ENCODE data around the gene STIM2. TPM values are rescaled to one million over a fixed set of nuclear protein-coding genes. Genes with fewer than 3 reads are reported as not detected.

STIM2 gene
- total RNA-seq, 1 experiment from 2014 or later = 30.2 TPM

DNA sequence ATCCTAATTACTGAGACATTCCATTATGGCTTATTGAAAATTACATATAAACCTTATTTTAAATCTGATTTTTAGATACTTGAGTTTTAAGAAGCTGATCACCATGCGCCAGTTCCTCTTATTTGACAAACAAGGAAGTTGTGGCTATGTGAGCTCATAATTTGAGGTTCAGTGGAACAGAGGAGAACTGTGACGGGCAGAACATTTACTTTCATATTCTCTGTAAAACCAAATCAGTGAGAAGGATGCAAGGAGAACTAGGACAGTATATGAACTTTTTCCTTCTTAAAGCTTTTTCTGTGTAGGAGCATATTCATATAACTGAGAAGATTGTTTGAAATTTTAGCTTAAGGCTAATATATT is 25.3 kb downstream of the STIM2 start:
- Histone ChIP-seq H3K4me3 (no peak overlapping the region), H3K79me2 (ENCODE audit: low read depth) (no peaks in the 10 kb centered on the region), H3K27me3 (ENCODE audit: insufficient read depth, low read depth) (no peaks in the 10 kb centered on the region), H3K4me2 (no peak overlapping the region), H3K36me3 (ENCODE audit: low read depth) (no peaks in the 10 kb centered on the region), H3K9me2 (ENCODE audit: insufficient read depth) (no peaks in the 10 kb centered on the region), H3K9me3 (ENCODE audit: insufficient read depth, low read depth) (no peaks in the 10 kb centered on the region), H3F3A (ENCODE audit: insufficient read depth, low read depth) (no peaks in the 10 kb centered on the region), H2AFZ (no peak overlapping the region), H3K27ac (no peak overlapping the region), H4K20me1 (ENCODE audit: insufficient read depth) (no peaks in the 10 kb centered on the region), H3K4me1 (replicated peaks; ENCODE audit: insufficient read depth) (no peaks in the 10 kb centered on the region)
- intact Hi-C loops (cut with micrococcal nuclease; ENCODE audit: unreplicated experiment) = no loop called here
- no peak for DNase-seq
- BruUV-seq (replicated peaks) = no TSS peak
- POLR2A ChIA-PET (ENCODE audit: unreplicated experiment) = no interaction called here
- CTCF ChIA-PET = no interaction called here
- TF ChIP-seq, protein P1, sequence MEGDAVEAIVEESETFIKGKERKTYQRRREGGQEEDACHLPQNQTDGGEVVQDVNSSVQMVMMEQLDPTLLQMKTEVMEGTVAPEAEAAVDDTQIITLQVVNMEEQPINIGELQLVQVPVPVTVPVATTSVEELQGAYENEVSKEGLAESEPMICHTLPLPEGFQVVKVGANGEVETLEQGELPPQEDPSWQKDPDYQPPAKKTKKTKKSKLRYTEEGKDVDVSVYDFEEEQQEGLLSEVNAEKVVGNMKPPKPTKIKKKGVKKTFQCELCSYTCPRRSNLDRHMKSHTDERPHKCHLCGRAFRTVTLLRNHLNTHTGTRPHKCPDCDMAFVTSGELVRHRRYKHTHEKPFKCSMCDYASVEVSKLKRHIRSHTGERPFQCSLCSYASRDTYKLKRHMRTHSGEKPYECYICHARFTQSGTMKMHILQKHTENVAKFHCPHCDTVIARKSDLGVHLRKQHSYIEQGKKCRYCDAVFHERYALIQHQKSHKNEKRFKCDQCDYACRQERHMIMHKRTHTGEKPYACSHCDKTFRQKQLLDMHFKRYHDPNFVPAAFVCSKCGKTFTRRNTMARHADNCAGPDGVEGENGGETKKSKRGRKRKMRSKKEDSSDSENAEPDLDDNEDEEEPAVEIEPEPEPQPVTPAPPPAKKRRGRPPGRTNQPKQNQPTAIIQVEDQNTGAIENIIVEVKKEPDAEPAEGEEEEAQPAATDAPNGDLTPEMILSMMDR (conservative IDR thresholded peaks at IDR 0.05) = no peak
- TF ChIP-seq EZH2 (IDR thresholded peaks at IDR 0.05; ENCODE audit: low read depth) = no peak

GRCh38 chr4:26887143-26887542 is 26.5 kb downstream of the STIM2 start:
- Histone ChIP-seq H3K4me3 (no peak overlapping the region), H3K79me2 (ENCODE audit: low read depth) (no peaks in the 10 kb centered on the region), H2AFZ (no peak overlapping the region), H3K36me3 (ENCODE audit: low read depth) (no peaks in the 10 kb centered on the region), H3K9me2 (ENCODE audit: insufficient read depth) (no peaks in the 10 kb centered on the region), H3K4me2 (no peak overlapping the region), H3K27ac (no peak overlapping the region), H4K20me1 (ENCODE audit: insufficient read depth) (no peaks in the 10 kb centered on the region), H3K4me1 (replicated peaks; ENCODE audit: insufficient read depth) (no peaks in the 10 kb centered on the region), H3K27me3 (ENCODE audit: insufficient read depth, low read depth) (no peaks in the 10 kb centered on the region), H3K9me3 (ENCODE audit: insufficient read depth, low read depth) (no peaks in the 10 kb centered on the region), H3F3A (ENCODE audit: insufficient read depth, low read depth) (no peaks in the 10 kb centered on the region)
- ChIA-PET POLR2A (ENCODE audit: unreplicated experiment) (no interaction called here), CTCF (interaction anchor here (0.7 kb wide), 1 partner anchor 13 kb away, joined by 5 read pairs; no protein-coding TSS in a partner anchor)
- intact Hi-C loops (cut with micrococcal nuclease; ENCODE audit: unreplicated experiment) = no loop called here
- DNase-seq = no peak
- TF ChIP-seq, protein P1 (conservative IDR thresholded peaks at IDR 0.05) = no peak
- no peak for TF ChIP-seq EZH2 (IDR thresholded peaks at IDR 0.05; ENCODE audit: low read depth)
- no TSS peak for BruUV-seq (replicated peaks)

GRCh38 chr4:26887809-26888208 is 27.2 kb downstream of the STIM2 start:
- POLR2A ChIA-PET (ENCODE audit: unreplicated experiment) = no interaction called here
- CTCF ChIA-PET = no interaction called here
- no peaks in the 10 kb centered on the region for H3K9me3 ChIP-seq (ENCODE audit: insufficient read depth, low read depth)
- H4K20me1 ChIP-seq (ENCODE audit: insufficient read depth) = no peaks in the 10 kb centered on the region
- intact Hi-C loops (cut with micrococcal nuclease; ENCODE audit: unreplicated experiment) = no loop called here
- no peak for DNase-seq
- H3K9me2 ChIP-seq (ENCODE audit: insufficient read depth) = no peaks in the 10 kb centered on the region
- no peak overlapping the region for H3K27ac ChIP-seq
- no peak overlapping the region for H3K4me3 ChIP-seq
- no peaks in the 10 kb centered on the region for H3K27me3 ChIP-seq (ENCODE audit: insufficient read depth, low read depth)
- no peaks in the 10 kb centered on the region for H3K36me3 ChIP-seq (ENCODE audit: low read depth)
- no peak overlapping the region for H3K4me2 ChIP-seq
- no peaks in the 10 kb centered on the region for H3K79me2 ChIP-seq (ENCODE audit: low read depth)
- no peaks in the 10 kb centered on the region for H3K4me1 ChIP-seq (replicated peaks; ENCODE audit: insufficient read depth)
- no peaks in the 10 kb centered on the region for H3F3A ChIP-seq (ENCODE audit: insufficient read depth, low read depth)
- TF ChIP-seq EZH2 (IDR thresholded peaks at IDR 0.05; ENCODE audit: low read depth) = no peak
- TF ChIP-seq, protein P1 (conservative IDR thresholded peaks at IDR 0.05) = no peak
- no peak overlapping the region for H2AFZ ChIP-seq
- BruUV-seq (replicated peaks) = no TSS peak

All from PC-9 (cell line).